Measurements from ENCODE around the gene CD300LF.

- TF ChIP-seq CTCF (IDR thresholded peaks at IDR 0.05; ENCODE audit: insufficient read depth, low read length, poor library complexity, severe bottlenecking): no peak
- TF ChIP-seq EZH2phosphoT487 (conservative IDR thresholded peaks at IDR 0.05; ENCODE audit: low read length): no peak
Observed at GRCh38 chr17:74680213-74680612, 32.5 kb downstream of the CD300LF start.

Measured in SU-DHL-6 (cell line).